DMS 273 treated with DMSO at 0.1 percent for 48 hours (cell line): ENCODE results near the gene C1orf198.

Experiments
- DNase-seq: peaks from one replicate; lab custom pipeline; 2025; lab: John Stamatoyannopoulos, UW

The C1orf198 gene

DNA sequence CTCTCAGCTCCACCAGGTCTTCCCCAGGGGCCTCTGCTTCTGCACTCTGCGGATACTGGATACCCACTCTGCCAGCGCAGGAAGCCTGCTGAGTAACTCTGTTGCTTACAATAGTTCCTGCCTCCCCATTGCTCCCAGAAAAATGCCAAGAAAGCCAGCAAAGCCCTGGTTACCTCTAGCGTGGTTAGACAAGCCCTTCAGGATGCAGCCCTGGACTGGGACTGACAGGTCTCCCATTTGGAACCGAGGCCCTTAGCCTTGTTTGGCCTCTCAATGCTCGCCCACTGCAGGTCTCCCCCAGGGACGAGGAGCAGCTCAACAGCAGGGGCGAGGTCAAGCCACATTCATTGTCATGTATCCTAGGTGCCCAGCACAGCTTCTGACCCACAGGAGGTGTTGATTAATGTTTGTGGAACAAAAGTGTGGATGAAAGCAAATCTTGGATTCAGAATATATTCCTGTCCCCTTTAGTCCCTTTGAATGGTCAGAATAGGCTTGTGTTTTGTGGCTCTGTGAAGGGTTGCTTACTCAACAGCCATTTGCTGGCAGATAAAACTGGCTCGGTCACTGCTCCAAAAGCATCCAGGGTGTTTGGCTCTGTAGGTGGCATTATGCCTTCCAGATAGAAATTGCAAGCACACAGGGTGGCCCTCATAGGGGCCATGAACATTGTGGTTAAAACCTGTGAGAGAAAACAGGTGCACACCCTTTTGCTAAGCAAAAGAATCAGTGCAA lies 58.9 kb downstream of the C1orf198 start:
- no peak for DNase-seq

- DNase-seq, result no peak
These were observed 59.9 kb downstream of the C1orf198 start for GRCh38 chr1:230808281-230808872.

DNA sequence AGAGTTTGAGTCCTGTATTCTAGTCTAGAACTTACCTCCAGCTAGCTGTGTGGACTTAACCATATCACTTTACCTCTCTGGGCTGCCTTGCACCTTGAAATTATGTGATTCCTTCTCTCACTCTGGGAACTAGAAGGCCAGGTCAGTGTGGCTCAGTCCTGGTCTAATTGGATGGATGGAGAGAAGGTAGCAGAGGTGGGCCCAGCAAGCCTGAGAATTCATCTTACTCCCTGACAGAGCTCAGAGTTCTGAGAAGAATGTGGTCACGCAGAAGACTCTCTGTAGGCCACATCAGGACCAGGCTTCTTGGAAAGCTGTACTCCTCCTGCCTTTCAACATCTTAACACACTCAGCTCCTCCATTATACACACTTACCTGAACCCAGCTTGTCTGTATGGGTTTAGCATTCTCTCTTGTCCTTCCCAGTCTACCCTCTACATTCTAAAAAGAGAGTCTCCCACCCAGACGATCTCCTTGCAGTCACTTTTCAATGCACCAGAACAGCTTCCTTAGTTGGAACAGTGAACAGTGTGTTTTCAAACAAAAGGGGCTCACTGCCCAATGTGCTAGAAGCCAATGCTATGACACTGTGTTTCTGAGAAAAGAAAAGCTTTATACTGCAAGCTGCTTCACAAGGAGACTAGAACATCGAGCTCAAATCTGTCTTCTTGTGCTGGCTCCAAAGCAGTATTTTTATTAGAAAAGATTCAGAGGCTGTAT lies 60.6 kb downstream of the C1orf198 start:
- DNase-seq, result no peak

GRCh38 chr1:230807029-230807428 lies 61.3 kb downstream of the C1orf198 start:
- DNase-seq, result no peak

DNA sequence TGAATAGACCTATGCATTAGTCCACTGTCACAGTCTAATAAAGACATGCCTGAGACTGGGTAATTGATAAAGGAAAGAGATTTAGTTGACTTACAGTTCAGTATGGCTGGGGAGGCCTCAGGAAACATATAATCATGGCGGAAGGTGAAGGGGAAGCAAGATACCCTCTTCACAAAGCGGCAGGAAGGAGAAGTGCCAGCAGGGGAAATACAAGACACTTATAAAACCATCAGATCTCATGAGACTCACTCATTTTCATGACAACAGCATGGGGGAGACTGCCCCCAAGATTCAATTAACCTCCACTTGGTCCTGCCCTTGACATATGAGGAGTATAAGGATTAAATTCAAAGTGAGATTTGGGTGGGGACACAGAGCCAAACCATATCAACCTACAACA lies 61.8 kb downstream of the C1orf198 start:
- DNase-seq, result no peak

GRCh38 chr1:230804396-230804795 lies 63.9 kb downstream of the C1orf198 start:
- DNase-seq, result no peak

DNA sequence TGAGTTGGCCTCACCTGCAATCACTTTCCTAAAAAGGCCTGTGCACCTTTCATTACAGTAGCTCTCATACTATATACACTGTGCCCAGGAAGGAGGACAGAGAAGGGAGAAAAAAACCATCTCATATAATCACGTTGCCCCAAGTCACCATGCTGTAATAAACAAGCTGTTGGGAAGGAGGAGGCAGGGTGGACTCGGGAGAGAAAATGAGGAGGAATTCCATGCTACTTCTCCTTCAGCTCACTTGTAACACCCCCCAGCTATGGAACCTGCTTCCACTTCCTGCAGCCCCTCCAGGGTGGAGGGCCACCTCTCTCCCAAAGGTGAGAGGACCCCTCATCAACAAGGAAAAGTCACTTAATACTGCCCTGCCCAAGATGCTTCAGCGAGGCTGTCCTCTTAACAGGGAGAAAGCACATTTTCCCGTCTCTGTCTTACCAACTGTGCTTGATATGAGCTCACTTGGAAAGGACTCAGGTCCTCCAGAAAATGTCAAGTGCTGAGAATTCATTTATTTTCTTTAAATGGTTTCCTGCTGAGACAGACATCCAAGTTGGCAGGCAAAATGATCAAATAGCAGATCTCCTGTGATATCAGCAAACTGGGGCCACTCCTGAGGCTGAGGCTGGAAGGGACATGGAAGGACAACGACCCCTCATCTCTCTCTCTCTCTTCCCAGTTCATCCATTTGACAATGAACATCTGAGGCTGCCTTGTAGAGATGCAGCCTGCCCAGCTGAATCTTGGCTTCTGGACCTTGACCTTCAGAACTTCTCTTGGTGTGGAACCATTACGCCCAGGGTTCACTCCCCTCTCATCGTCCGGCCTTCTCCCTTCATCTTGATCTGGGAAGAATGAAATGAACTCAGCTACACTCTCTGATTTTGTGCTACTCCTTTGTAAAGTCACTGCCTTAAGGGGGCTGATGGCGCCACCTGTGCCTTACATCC lies 67.2 kb downstream of the C1orf198 start:
- no peak for DNase-seq

GRCh38 chr1:230798491-230798890 lies 69.8 kb downstream of the C1orf198 start:
- DNase-seq, result no peak

DNA sequence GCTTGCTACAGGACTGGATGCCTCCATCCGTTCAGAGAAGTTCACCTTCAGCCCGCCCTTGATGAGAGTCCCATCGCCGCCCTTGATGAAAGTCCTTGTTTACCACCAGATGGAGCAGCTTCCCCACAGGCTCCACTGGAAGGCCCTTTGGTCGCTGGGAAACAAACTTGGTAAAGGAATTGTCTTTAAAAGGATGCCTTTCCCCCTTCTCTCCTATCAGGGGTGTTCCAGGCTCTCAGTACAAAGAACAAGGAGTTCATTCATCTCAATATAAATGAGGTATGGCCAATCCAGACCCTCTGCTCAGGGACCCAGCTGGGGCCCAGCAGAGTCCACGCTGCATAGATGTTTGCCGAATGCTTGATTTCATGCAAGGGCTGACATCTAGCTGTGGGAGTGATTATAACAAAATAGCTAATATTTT lies 70.4 kb downstream of the C1orf198 start:
- DNase-seq, result peak; percentile 48

DNA sequence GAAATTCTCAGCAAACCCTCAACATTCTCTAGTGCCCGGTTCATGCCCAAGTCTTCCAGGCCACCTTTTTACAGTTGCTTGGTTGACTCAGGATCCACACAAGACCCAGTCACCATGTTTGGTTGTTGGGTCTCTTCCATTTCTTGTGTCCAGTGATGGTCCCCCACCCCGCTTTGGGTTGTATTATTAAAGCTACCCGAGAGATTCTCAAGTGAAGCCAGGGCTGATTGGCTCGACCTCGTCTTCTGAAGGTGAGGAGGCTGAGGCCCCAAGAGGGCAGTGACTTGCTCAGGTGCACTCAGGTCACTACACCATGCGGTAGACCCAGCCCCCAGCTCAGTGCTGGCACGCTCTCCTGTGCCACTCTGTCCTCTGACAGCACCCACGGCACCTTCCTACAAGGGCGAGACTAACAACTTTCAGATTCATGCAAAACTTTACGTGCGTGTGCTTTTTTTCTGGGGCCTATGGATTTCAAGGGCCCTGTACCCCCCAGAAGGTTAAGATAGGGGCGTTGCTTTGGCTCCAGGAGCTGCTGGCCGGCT lies 70.9 kb downstream of the C1orf198 start:
- DNase-seq, result no peak

- no peak for DNase-seq
These were observed 71.7 kb downstream of the C1orf198 start for GRCh38 chr1:230796626-230797025.

- no peak for DNase-seq
These were observed 73.3 kb downstream of the C1orf198 start for GRCh38 chr1:230794871-230795605.

GRCh38 chr1:230794431-230794830 lies 73.9 kb downstream of the C1orf198 start:
- peak; percentile 34 for DNase-seq

GRCh38 chr1:230793463-230793745 lies 74.9 kb downstream of the C1orf198 start:
- DNase-seq, result no peak

DNA sequence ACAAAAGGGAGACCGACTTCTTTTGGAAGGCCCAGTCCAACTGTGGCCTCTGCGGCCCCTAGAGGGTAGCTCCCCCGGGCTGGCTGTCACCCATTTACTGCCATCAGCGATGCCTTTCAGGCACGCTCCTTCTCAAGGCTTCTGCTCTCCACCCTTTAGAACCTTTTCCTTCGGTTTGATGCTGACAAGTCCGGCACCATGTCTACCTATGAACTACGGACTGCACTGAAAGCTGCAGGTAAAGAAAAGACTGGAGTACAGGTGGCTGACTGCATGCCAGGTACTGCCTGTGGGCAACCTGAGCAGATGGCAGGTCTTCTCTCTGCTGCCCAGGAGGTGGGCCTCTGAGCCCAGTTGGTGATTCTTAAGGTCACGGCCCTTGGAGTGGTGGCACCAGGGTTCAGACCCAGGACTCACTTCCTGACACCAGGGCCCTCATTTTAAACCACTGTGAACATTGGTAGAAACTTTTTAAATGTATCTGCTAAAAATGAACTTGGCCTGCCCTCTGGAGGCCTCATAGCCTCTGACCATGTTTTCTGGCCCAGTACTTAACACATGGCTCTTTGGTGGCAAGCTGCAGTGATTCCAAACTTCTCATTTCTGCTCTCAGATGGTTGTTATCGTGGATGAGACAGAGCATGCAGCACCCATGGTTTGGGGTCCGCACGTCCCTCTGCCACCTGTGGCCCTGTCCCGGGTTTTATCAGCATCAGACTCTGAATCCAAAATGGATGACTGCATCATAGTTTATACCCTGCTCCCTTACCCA lies 75.4 kb downstream of the C1orf198 start:
- DNase-seq, result no peak

GRCh38 chr1:230791986-230792564 lies 76.2 kb downstream of the C1orf198 start:
- no peak for DNase-seq

GRCh38 chr1:230790026-230790425 lies 78.3 kb downstream of the C1orf198 start:
- DNase-seq, result no peak

DNA sequence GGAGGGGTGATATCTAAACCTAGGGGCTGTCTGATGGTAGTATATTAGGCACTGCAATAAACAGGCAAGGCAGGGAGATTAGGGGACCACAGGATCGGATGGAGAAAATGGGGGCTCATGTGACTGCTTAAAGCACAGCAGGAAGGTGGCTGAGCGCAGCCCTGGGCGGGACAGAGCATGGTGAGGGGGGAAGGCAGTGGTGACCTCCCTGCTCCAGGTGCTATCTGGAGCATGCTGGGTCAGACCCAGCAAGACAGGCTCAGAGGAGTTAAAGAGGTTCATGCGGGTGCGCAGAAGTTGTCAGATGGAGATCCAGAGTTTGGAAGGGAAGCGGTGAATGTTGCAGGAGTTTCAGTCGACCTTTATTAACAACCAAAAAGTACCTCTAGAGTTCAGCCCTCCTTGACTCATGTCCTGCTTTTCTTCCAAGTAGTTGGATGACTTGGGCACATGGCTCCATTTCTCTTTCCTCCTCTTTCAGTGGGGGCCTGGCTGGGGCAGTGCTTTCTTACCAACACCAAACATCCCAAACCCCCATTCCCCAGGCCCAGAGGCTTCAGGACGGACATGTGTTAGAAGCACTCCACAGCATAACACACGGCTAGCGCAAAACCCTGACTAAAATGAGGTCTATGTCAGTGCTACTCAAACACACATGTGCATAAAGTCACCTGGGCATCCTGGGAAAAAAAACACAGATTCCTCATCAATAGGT lies 79.6 kb downstream of the C1orf198 start:
- DNase-seq, result no peak

GRCh38 chr1:230787471-230787870 lies 80.8 kb downstream of the C1orf198 start:
- no peak for DNase-seq
